Measurements from ENCODE around the gene SH3D19. TPM values are rescaled to one million over a fixed set of nuclear protein-coding genes. Genes with fewer than 3 reads are reported as not detected.
A peak's percentile ranks its signal among the peaks of the same experiment; 100 is the strongest.

Gene SH3D19
- total RNA-seq, 4 donors from 2014 or later: 159 to 290 (median 244) TPM

- no peaks in the 10 kb centered on the region for H3K27me3 ChIP-seq
- peaks cover 0 to 21% (median 0%) of the 10 kb centered on the region in 4 donors for H3K4me1 ChIP-seq
- H3K36me3 ChIP-seq: peaks cover 0 to 74% (median 0%) of the 10 kb centered on the region in 3 donors
- H3K4me3 ChIP-seq: no peak overlapping the region
- H3K27ac ChIP-seq: peak overlapping the region in 2 of 4 donors; percentile 53 to 67
- H3K9me3 ChIP-seq: no peaks in the 10 kb centered on the region
- peak; percentile 57 to 89 for DNase-seq (ENCODE audit: low spot score in 2 of 2)
- TF ChIP-seq EP300 (IDR thresholded peaks at IDR 0.05) (no peak), CTCF (IDR thresholded peaks at IDR 0.05) (peak; percentile 63 to 80 (median 72)), POLR2A (IDR thresholded peaks at IDR 0.05) (no peak)
- 34 to 37% methylated on average over 13 of the region's 14 CpGs for WGBS, 2 donors
Observed at GRCh38 chr4:151117371-151117962, 207.9 kb downstream of the SH3D19 start.

GRCh38 chr4:151114986-151115385 lies 210.4 kb downstream of the SH3D19 start:
- 79 to 82% methylated on average over 5 of the region's 5 CpGs for WGBS, 2 donors
- DNase-seq (ENCODE audit: low spot score in 2 of 2): no peak
- Histone ChIP-seq H3K27ac (peak overlapping the region in 2 of 4 donors; percentile 14 to 38), H3K36me3 (peaks cover 0 to 67% (median 0%) of the 10 kb centered on the region in 3 donors), H3K4me1 (peaks cover 0 to 24% (median 0%) of the 10 kb centered on the region in 4 donors), H3K9me3 (no peaks in the 10 kb centered on the region), H3K4me3 (no peak overlapping the region), H3K27me3 (no peaks in the 10 kb centered on the region)
- TF ChIP-seq EP300 (IDR thresholded peaks at IDR 0.05) (no peak), POLR2A (IDR thresholded peaks at IDR 0.05) (no peak), CTCF (IDR thresholded peaks at IDR 0.05) (no peak)

- 47 to 48% methylated on average over 3 of the region's 3 CpGs for WGBS, 2 donors
- Histone ChIP-seq H3K36me3 (peaks cover 0 to 66% (median 0%) of the 10 kb centered on the region in 3 donors), H3K27me3 (no peaks in the 10 kb centered on the region), H3K4me3 (no peak overlapping the region), H3K9me3 (no peaks in the 10 kb centered on the region), H3K27ac (peak overlapping the region in 2 of 4 donors; percentile 1 to 38), H3K4me1 (peaks cover 0 to 24% (median 0%) of the 10 kb centered on the region in 4 donors)
- TF ChIP-seq EP300 (IDR thresholded peaks at IDR 0.05) (no peak), POLR2A (IDR thresholded peaks at IDR 0.05) (no peak), CTCF (IDR thresholded peaks at IDR 0.05) (no peak)
- DNase-seq (ENCODE audit: low spot score in 2 of 2): no peak
Observed at GRCh38 chr4:151114338-151114737, 211.1 kb downstream of the SH3D19 start.

- TF ChIP-seq CTCF (IDR thresholded peaks at IDR 0.05) (no peak), POLR2A (IDR thresholded peaks at IDR 0.05) (no peak), EP300 (IDR thresholded peaks at IDR 0.05) (no peak)
- H3K27me3 ChIP-seq: no peaks in the 10 kb centered on the region
- 93 to 100% methylated on average over 3 of the region's 3 CpGs for WGBS, 2 donors
- H3K36me3 ChIP-seq: peaks cover 0 to 89% (median 9%) of the 10 kb centered on the region in 3 donors
- no peak for DNase-seq (ENCODE audit: low spot score in 2 of 2)
- peaks cover 0 to 12% (median 0%) of the 10 kb centered on the region in 4 donors for H3K4me1 ChIP-seq
- H3K27ac ChIP-seq: no peak overlapping the region
- no peak overlapping the region for H3K4me3 ChIP-seq
- H3K9me3 ChIP-seq: no peaks in the 10 kb centered on the region
Observed at GRCh38 chr4:151110236-151110635, 215.2 kb downstream of the SH3D19 start.

- H3K9me3 ChIP-seq: no peaks in the 10 kb centered on the region
- no peak for DNase-seq (ENCODE audit: low spot score in 2 of 2)
- H3K27me3 ChIP-seq: no peaks in the 10 kb centered on the region
- WGBS, 2 donors: 92 to 99% methylated on average over 3 of the region's 3 CpGs
- H3K4me3 ChIP-seq: no peak overlapping the region
- H3K4me1 ChIP-seq: peaks cover 0 to 8% (median 3%) of the 10 kb centered on the region in 4 donors
- no peak overlapping the region for H3K27ac ChIP-seq
- TF ChIP-seq CTCF (IDR thresholded peaks at IDR 0.05): no peak
- no peak for TF ChIP-seq POLR2A (IDR thresholded peaks at IDR 0.05)
- TF ChIP-seq EP300 (IDR thresholded peaks at IDR 0.05): no peak
- peaks cover 0 to 89% (median 15%) of the 10 kb centered on the region in 3 donors for H3K36me3 ChIP-seq
Observed at GRCh38 chr4:151107063-151107462, 218.3 kb downstream of the SH3D19 start.

Data from tibial nerve (tissue), 4 donors.